HepG2 (cell line): ENCODE results near the gene CCDC122. TPM values are rescaled to one million over a fixed set of nuclear protein-coding genes. Genes with fewer than 3 reads are reported as not detected.

ENCODE experiments used
- ATAC-seq: fragments of 200-7000 bp; cut with Tn5 transposase; 3 replicates; pipeline ENCODE4 v1.9.1; 2020; ENCODE audit warnings: mild to moderate bottlenecking, moderate library complexity
- BruUV-seq: library from RNA; stranded (reverse); fragments of 400-500 nt; replicated peaks from 2 replicates; lab custom pipeline; 2021; lab: Mats Ljungman, UMichigan
- CTCF ChIA-PET: fragments of 300-600 bp; formaldehyde crosslinking; extraction: SDS; loops from one replicate; lab custom pipeline; 2021; ENCODE audit warnings: low total read pairs, inconsistent platforms, low intra/inter-chr PET ratio; lab: Yijun Ruan, JAX
- POLR2A ChIA-PET: fragments of 350-600 bp; sonication (Branson Sonifier 250); formaldehyde crosslinking; loops from one replicate; lab custom pipeline; 2020; ENCODE audit warnings: antibody characterized with exemption, inconsistent platforms; lab: Yijun Ruan, JAX
- DNase-seq: peaks from one replicate; pipeline ENCODE4 v3.0.0-alpha.2; 2015; ENCODE audit warnings: low spot score
- FAIRE-seq: peaks from 3 replicates; lab custom pipeline; 2011; peaks lifted over from hg19 to GRCh38; lab: Jason Lieb, UNC
- H2AFZ ChIP-seq: one replicate; pipeline ENCODE4 v1.6.1; 2011; ENCODE audit warnings: low read length, inconsistent platforms
- H3K27ac ChIP-seq: fragments of 300-600 bp; 3 replicates; pipeline ENCODE4 v1.8.0; 2011; ENCODE audit warnings: mixed run types, mild to moderate bottlenecking, mixed read lengths, low read length, inconsistent platforms; ENCODE audit not compliant: insufficient read depth; ENCODE audit errors: extremely low read length
- H3K27me3 ChIP-seq, 2 experiments: fragments of 200-600 bp in 1 of 2; 2 replicates in 1 of 2; 3 replicates in 1 of 2; pipeline versions ENCODE4 v1.6.0 to v1.8.0; 2011; ENCODE audit warnings: low read length in 2 of 2, mild to moderate bottlenecking in 2 of 2, moderate library complexity in 2 of 2, inconsistent platforms in 1 of 2; ENCODE audit not compliant: insufficient read depth in 2 of 2, control insufficient read depth in 1 of 2
- H3K36me3 ChIP-seq, 2 experiments: fragments of 200-600 bp in 1 of 2; replicated peaks in 1 of 2; 2 replicates in 1 of 2; 3 replicates in 1 of 2; pipeline versions ENCODE4 v1.5.1 to v1.8.0; 2011; ENCODE audit warnings: low read length in 2 of 2, inconsistent platforms in 1 of 2; ENCODE audit not compliant: insufficient read depth in 2 of 2, control insufficient read depth in 1 of 2
- H3K4me1 ChIP-seq: 2 replicates; pipeline ENCODE4 v1.5.1; 2012; ENCODE audit warnings: low read length, inconsistent platforms; ENCODE audit not compliant: insufficient read depth
- H3K4me2 ChIP-seq: 2 replicates; pipeline ENCODE4 v1.6.0; 2011; ENCODE audit warnings: low read depth, low read length, inconsistent platforms
- H3K4me3 ChIP-seq, 3 experiments: fragments of 200-600 bp in 1 of 3; sonication (generic), shearing (Covaris generic) in 1 of 3; replicated peaks in 1 of 3; 2 replicates each; pipeline ENCODE4 v1.5.1; 2011 to 2016; ENCODE audit warnings: low read length in 3 of 3, inconsistent platforms in 2 of 3, low read depth in 2 of 3, mild to moderate bottlenecking in 2 of 3, control low read depth in 1 of 3, mixed read lengths in 1 of 3; ENCODE audit not compliant: insufficient read depth in 1 of 3
- H3K79me2 ChIP-seq: one replicate; pipeline ENCODE4 v1.6.1; 2011; ENCODE audit warnings: low read length, inconsistent platforms; ENCODE audit not compliant: insufficient read depth
- H3K9ac ChIP-seq: 2 replicates; pipeline ENCODE4 v1.6.0; 2011; ENCODE audit warnings: mild to moderate bottlenecking, low read depth, low read length, inconsistent platforms; ENCODE audit not compliant: insufficient read depth
- H3K9me3 ChIP-seq: 2 replicates; pipeline ENCODE4 v1.5.1; 2012; ENCODE audit warnings: mild to moderate bottlenecking, low read length
- H4K20me1 ChIP-seq: 2 replicates; pipeline ENCODE4 v1.6.0; 2011; ENCODE audit warnings: inconsistent platforms, mild to moderate bottlenecking, low read length, moderate library complexity; ENCODE audit not compliant: insufficient read depth
- CHD2 ChIP-seq: IDR thresholded peaks from 2 replicates; pipeline ENCODE4 v1.6.1; 2011; ENCODE audit warnings: low read depth, low read length, improper control_type of control experiment
- FOSL1 ChIP-seq: sonication (generic); formaldehyde crosslinking; IDR thresholded peaks from 2 replicates; pipeline ENCODE4 v1.9.0; 2021; ENCODE audit warnings: missing genetic modification reagents, borderline replicate concordance
- HMG20A ChIP-seq: IDR thresholded peaks from 2 replicates; pipeline ENCODE4 v1.6.1; 2016; ENCODE audit warnings: borderline replicate concordance
- HNRNPL ChIP-seq: fragments of 200-400 bp; formaldehyde crosslinking; IDR thresholded peaks from 2 replicates; pipeline ENCODE4 v1.6.1; 2017; ENCODE audit warnings: mild to moderate bottlenecking, low read depth, low read length
- JUNB ChIP-seq: sonication (generic); formaldehyde crosslinking; IDR thresholded peaks from 2 replicates; pipeline ENCODE4 v1.8.0; 2022; ENCODE audit warnings: missing genetic modification reagents, mild to moderate bottlenecking, borderline replicate concordance
- MBD4 ChIP-seq: IDR thresholded peaks from 2 replicates; pipeline ENCODE4 v1.6.1; 2012; ENCODE audit warnings: low read length, inconsistent platforms, borderline replicate concordance
- MIER2 ChIP-seq: IDR thresholded peaks from 2 replicates; pipeline ENCODE4 v1.6.1; 2016; ENCODE audit warnings: missing biosample characterization, missing genetic modification reagents
- MYNN ChIP-seq: sonication (generic); formaldehyde crosslinking; IDR thresholded peaks from 2 replicates; pipeline ENCODE4 v1.4.0; 2020; ENCODE audit warnings: mild to moderate bottlenecking, low read depth, missing genetic modification reagents
- NKX3-1 ChIP-seq: sonication (generic); formaldehyde crosslinking; IDR thresholded peaks from 2 replicates; pipeline ENCODE4 v1.5.0; 2020; ENCODE audit warnings: missing genetic modification reagents
- POGZ ChIP-seq: sonication (generic); formaldehyde crosslinking; IDR thresholded peaks from 2 replicates; pipeline ENCODE4 v1.4.0; 2020; ENCODE audit warnings: mild to moderate bottlenecking, missing genetic modification reagents
- RXRA ChIP-seq: sonication (generic); formaldehyde crosslinking; IDR thresholded peaks from 2 replicates; pipeline ENCODE4 v1.5.1; 2020; ENCODE audit warnings: missing genetic modification reagents
- SNAPC4 ChIP-seq: sonication (generic); formaldehyde crosslinking; IDR thresholded peaks from 2 replicates; pipeline ENCODE4 v1.4.0; 2020; ENCODE audit warnings: mild to moderate bottlenecking, missing genetic modification reagents
- SOX5 ChIP-seq: IDR thresholded peaks from 2 replicates; pipeline ENCODE4 v1.6.1; 2016; ENCODE audit warnings: borderline replicate concordance
- TOPORS ChIP-seq: sonication (generic); formaldehyde crosslinking; IDR thresholded peaks from 2 replicates; pipeline ENCODE4 v1.8.0; 2023; ENCODE audit warnings: mild to moderate bottlenecking, missing genetic modification reagents
- ZBTB3 ChIP-seq: sonication (generic); formaldehyde crosslinking; IDR thresholded peaks from 2 replicates; pipeline ENCODE4 v1.4.0; 2020; ENCODE audit warnings: low read depth, mild to moderate bottlenecking, moderate library complexity, missing genetic modification reagents, borderline replicate concordance
- ZBTB8A ChIP-seq: sonication (generic); formaldehyde crosslinking; IDR thresholded peaks from 2 replicates; pipeline ENCODE4 v1.4.0; 2020; ENCODE audit warnings: mild to moderate bottlenecking, low read depth, missing genetic modification reagents, borderline replicate concordance
- ZFYVE20 ChIP-seq: sonication (generic); formaldehyde crosslinking; IDR thresholded peaks from 2 replicates; pipeline ENCODE4 v1.8.0; 2023; ENCODE audit warnings: low read depth, mild to moderate bottlenecking, moderate library complexity, missing genetic modification reagents, borderline replicate concordance
- ZNF7 ChIP-seq: IDR thresholded peaks from 2 replicates; pipeline ENCODE4 v1.6.1; 2016; ENCODE audit warnings: missing biosample characterization, missing genetic modification reagents
- ZNF841 ChIP-seq: sonication (generic); formaldehyde crosslinking; IDR thresholded peaks from 2 replicates; pipeline ENCODE4 v1.8.1; 2023; ENCODE audit warnings: missing genetic modification reagents, borderline replicate concordance
- ZSCAN31 ChIP-seq: sonication (generic); formaldehyde crosslinking; IDR thresholded peaks from 2 replicates; pipeline ENCODE4 v1.5.0; 2020; ENCODE audit warnings: low read depth, mild to moderate bottlenecking, missing genetic modification reagents
- WGBS: methylation state at CpG from one replicate; pipeline ENCODE4 v1.1.6; 2017; ENCODE audit warnings: low lambda C conversion rate; 5-methylcytosine and 5-hydroxymethylcytosine counted together
- in situ Hi-C: cut with HindIII; loops from 2 replicates; pipeline ENCODE4 v1.10.0; 2017; ENCODE audit warnings: low pct_unique_long_range_greater_than_20kb; ENCODE audit not compliant: extremely low pct_ligation_motif_present
- intact Hi-C: fragments of 100-400 bp; cut with micrococcal nuclease; formaldehyde crosslinking; loops from one replicate; pipeline ENCODE4 v1.10.0; 2022; ENCODE audit not compliant: unreplicated experiment
- polyA plus RNA-seq, 8 experiments: library from polyadenylated mRNA; depleted of rRNA in 3 of 8; stranded (reverse) in 7 of 8; unstranded in 1 of 8; fragments of >200 nt; fragmentation: Illumina TruSeq in 4 of 8; extraction: Trizol in 4 of 8; gene quantifications; 2 replicates each; pipeline versions ENCODE4 v1.2.1 to v1.2.3, GENCODE V29; 2011 to 2016; ENCODE audit warnings: low read depth in 4 of 8, missing spikeins in 1 of 8, mixed read lengths in 1 of 8; ENCODE audit not compliant: insufficient read depth in 1 of 8
- total RNA-seq, 5 experiments: library from RNA; depleted of rRNA; stranded (reverse); fragments of >200 nt; fragmentation: Illumina TruSeq; extraction: Trizol; gene quantifications; 2 replicates each; pipeline ENCODE4 v1.2.3, GENCODE V29; 2016; ENCODE audit warnings: low read depth in 1 of 5

Gene CCDC122
- total and polyA plus RNA-seq, 2 of the 13 experiments (the other 11 are each of a cell fraction or from before 2014, with no cell fraction given), result 0.32 to 3.5 TPM

GRCh38 chr13:43850873-43851272 is 28.7 kb downstream of the CCDC122 start (continued):
- no peak for TF ChIP-seq ZSCAN31 (CRISPR knock-in tag)
- no peak for TF ChIP-seq POGZ (CRISPR knock-in tag)
- TF ChIP-seq ZNF841, result no peak
- no peak for TF ChIP-seq MBD4
- TF ChIP-seq ZBTB3, result no peak
- TF ChIP-seq HNRNPL, result no peak
- TF ChIP-seq MIER2 (CRISPR knock-in tag), result no peak

- CTCF ChIA-PET, result no interaction called here
- Histone ChIP-seq H3K9ac (no peak overlapping the region), H3K9me3 (peaks cover 38% of the 10 kb centered on the region), H3K4me2 (no peak overlapping the region), H3K4me3 (no peak overlapping the region), H3K27ac (no peak overlapping the region), H4K20me1 (no peaks in the 10 kb centered on the region), H2AFZ (no peak overlapping the region), H3K4me1 (peaks cover 23% of the 10 kb centered on the region), H3K27me3 (no peaks in the 10 kb centered on the region), H3K79me2 (no peaks in the 10 kb centered on the region), H3K36me3 (no peaks in the 10 kb centered on the region)
- ATAC-seq (peak; percentile 60), FAIRE-seq (no peak), DNase-seq (peak; percentile 76)
- in situ Hi-C loops (no loop called here), intact Hi-C loops (no loop called here)
- POLR2A ChIA-PET, result interaction anchor here (0.6 to 1.0 kb wide), 2 partner anchors 10 to 31 kb away, joined by 3 to 4 read pairs; partner anchors contain the start of genes CCDC122 and LACC1
- BruUV-seq, result no TSS peak
- WGBS, result 30% methylated on average over 1 of the region's 1 CpG
- TF ChIP-seq HMG20A (CRISPR knock-in tag) (no peak), RXRA (CRISPR knock-in tag) (no peak), SNAPC4 (no peak), MYNN (CRISPR knock-in tag) (no peak), TOPORS (CRISPR knock-in tag) (no peak), JUNB (CRISPR knock-in tag) (peak; percentile 64; the same call in 1 of the 2 replicates), ZBTB8A (CRISPR knock-in tag) (no peak), ZNF7 (CRISPR knock-in tag) (no peak), NKX3-1 (CRISPR knock-in tag) (no peak), FOSL1 (CRISPR knock-in tag) (peak; percentile 61; the same call in 1 of the 2 replicates), CHD2 (no peak), SOX5 (CRISPR knock-in tag) (peak; percentile 68; the same call in 1 of the 2 replicates), ZFYVE20 (no peak)
These were observed 31.4 kb downstream of the CCDC122 start for GRCh38 chr13:43848001-43848649.
